Small intestine (tissue), 7 donors: ENCODE data around the gene XPA. TPM values are rescaled to one million over a fixed set of nuclear protein-coding genes. Genes with fewer than 3 reads are reported as not detected.
"Not testable (repeated sequence)": the region's sequence is repeated elsewhere in the genome, so short reads cannot be mapped to it uniquely, and the experiment has no call there.

Experiments used
- DNase-seq, 2 donors: peaks; one replicate each; pipeline versions ENCODE4 v3.0.0 to v3.0.0-alpha.2; 2013
- FAIRE-seq: peaks from 2 replicates; lab custom pipeline; 2012; peaks lifted over from hg19 to GRCh38; lab: Jason Lieb, UNC
- H3K27ac ChIP-seq, 3 donors: one replicate each; pipeline ENCODE4 v1.5.1; 2013; ENCODE audit warnings: low read length in 2 of 3, mild to moderate bottlenecking in 2 of 3, control low read depth in 1 of 3, inconsistent platforms in 1 of 3, low read depth in 1 of 3, moderate library complexity in 1 of 3
- H3K27me3 ChIP-seq, 3 donors: one replicate each; pipeline ENCODE4 v1.6.1; 2013; ENCODE audit warnings: low read length in 3 of 3, inconsistent platforms in 1 of 3; ENCODE audit not compliant: control insufficient read depth in 3 of 3, insufficient read depth in 3 of 3
- H3K36me3 ChIP-seq, 3 donors: one replicate each; pipeline ENCODE4 v1.6.1; 2013; ENCODE audit warnings: low read length in 3 of 3, inconsistent platforms in 1 of 3, low read depth in 1 of 3, mild to moderate bottlenecking in 1 of 3, moderate library complexity in 1 of 3; ENCODE audit not compliant: control insufficient read depth in 3 of 3, insufficient read depth in 2 of 3
- H3K4me1 ChIP-seq, 3 donors: one replicate each; pipeline ENCODE4 v1.6.1; 2013; ENCODE audit warnings: low read length in 2 of 3, inconsistent platforms in 1 of 3, low read depth in 1 of 3, mild to moderate bottlenecking in 1 of 3, moderate library complexity in 1 of 3; ENCODE audit not compliant: control insufficient read depth in 3 of 3, insufficient read depth in 2 of 3
- H3K4me3 ChIP-seq, 3 donors: one replicate each; pipeline ENCODE4 v1.5.1; 2013; ENCODE audit warnings: low read length in 3 of 3, control low read depth in 1 of 3, inconsistent platforms in 1 of 3, low read depth in 1 of 3, mild to moderate bottlenecking in 1 of 3, moderate library complexity in 1 of 3
- H3K9me3 ChIP-seq, 2 donors: one replicate each; pipeline ENCODE4 v1.6.1; 2013; ENCODE audit warnings: low read depth in 1 of 2, low read length in 1 of 2; ENCODE audit not compliant: control insufficient read depth in 2 of 2, insufficient read depth in 1 of 2
- WGBS, 3 donors: extraction: QIAGEN DNeasy Blood & Tissue Kit; methylation state at CpG; one replicate each; pipeline ENCODE4 v1.1.7; 2013; 5-methylcytosine and 5-hydroxymethylcytosine counted together
- polyA plus RNA-seq, 4 donors: library from polyadenylated mRNA; stranded (reverse) in 3 of 4; unstranded in 1 of 4; fragments of 200-250 nt in 3 of 4; fragments of 120-200 nt in 1 of 4; gene quantifications; one replicate each; pipeline versions ENCODE4 v1.2.1 to v1.2.3, GENCODE V29; 2013
- donor health status: healthy with polysubstance abuse.
- donor health status: control.
- donor health status: control.
- donor health status: Bipolar disorder and iron deficiency.
- donor health status: healthy.

XPA gene
- polyA plus RNA-seq, 4 donors = 15.4 to 24.4 (median 20.4) TPM

DNA sequence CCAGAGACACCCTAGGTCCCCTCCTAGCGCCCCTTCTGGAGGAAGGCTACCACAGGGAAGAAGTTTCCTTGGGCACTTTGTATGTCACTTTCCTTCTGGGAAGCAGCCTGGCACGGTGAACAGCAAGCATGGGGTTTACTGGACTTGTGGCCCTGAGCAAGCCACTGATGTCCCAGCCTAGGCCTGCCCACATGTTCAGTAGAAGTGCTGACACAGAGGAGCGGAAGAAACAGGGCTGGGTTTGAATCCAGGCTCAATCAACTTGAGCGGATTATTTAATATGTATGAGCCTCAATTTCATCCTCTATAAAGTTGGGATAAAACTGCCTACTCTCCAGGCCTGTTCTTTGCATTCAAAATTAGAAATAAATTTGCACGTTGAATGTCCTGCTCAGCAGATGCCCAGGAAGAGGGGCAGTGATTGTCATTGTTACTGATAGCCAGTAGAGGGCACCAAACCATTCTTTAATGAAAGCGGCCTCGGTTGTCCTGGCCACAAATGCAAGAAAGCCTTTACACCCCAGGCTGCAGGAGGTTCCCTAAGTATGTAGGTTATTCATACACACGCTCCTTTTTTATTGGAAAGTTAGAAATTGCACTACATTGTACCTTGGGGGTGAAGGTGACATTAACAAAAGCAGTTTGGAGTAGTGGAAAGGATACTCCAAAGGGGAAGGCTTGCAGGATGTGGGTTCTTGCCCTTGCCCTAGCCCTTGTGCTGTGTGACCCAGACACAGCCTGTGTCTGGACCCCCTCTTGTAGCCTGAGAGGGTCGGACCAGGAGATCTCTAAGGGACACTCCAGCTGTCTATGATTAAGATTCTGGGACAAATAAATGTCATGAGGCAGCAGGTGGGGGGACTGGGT, 13.4 kb upstream of the XPA start:
- DNase-seq (peak; percentile 74 to 81), FAIRE-seq (no peak)
- WGBS, 3 donors = 22 to 25% (median 23%) methylated on average over 9 of the region's 9 CpGs
- Histone ChIP-seq H3K27ac (no peak overlapping the region), H3K9me3 (no peaks in the 10 kb centered on the region), H3K27me3 (peaks cover 0 to 6% (median 3%) of the 10 kb centered on the region in 3 donors), H3K4me1 (peaks cover 0 to 10% (median 2%) of the 10 kb centered on the region in 3 donors), H3K36me3 (no peaks in the 10 kb centered on the region), H3K4me3 (no peak overlapping the region)

GRCh38 chr9:97706246-97706645, 9.1 kb upstream of the XPA start:
- no peak for FAIRE-seq
- no peaks in the 10 kb centered on the region for H3K36me3 ChIP-seq

DNA sequence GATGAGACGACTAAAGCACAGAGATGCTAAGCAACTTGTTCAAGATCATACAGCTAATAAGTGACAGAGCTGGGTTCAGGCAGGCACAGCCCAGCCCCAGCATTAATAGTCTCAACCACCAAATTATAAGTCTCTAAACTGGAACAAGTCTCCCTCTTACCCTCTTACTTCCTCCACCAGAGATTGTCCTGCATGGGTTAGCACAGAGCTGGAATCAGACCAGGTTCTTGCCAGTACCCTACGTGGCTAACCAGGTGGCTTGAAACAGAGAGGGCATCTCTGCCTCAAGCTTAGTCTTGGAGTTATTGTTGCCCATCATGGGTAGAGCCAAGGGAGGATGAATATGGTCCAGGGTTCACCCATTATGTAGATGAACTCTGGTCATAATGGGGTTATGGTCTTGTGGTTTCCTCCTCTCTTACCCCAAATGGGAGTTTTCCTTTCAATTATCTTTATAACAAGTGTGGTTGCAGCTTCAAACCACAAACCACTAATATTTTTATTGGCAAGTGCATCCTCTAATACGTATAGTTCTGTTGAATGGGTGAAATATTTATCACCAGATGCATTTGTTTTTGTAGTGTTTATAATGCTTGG, 8.3 kb upstream of the XPA start:
- no peak overlapping the region for H3K27ac ChIP-seq
- H3K36me3 ChIP-seq = no peaks in the 10 kb centered on the region
- no peaks in the 10 kb centered on the region for H3K9me3 ChIP-seq
- FAIRE-seq = no peak
- H3K27me3 ChIP-seq = peaks cover 0 to 6% (median 3%) of the 10 kb centered on the region in 3 donors
- H3K4me3 ChIP-seq = no peak overlapping the region
- DNase-seq = no peak
- WGBS, 3 donors = 53 to 61% (median 53%) methylated on average over 3 of the region's 3 CpGs
- peaks cover 0 to 14% (median 0%) of the 10 kb centered on the region in 3 donors for H3K4me1 ChIP-seq

More at GRCh38 chr9:97706246-97706645, 9.1 kb upstream of the XPA start:
- Histone ChIP-seq H3K4me1 (peaks cover 0 to 18% (median 0%) of the 10 kb centered on the region in 3 donors), H3K27ac (no peak overlapping the region), H3K27me3 (peaks cover 0 to 6% (median 3%) of the 10 kb centered on the region in 3 donors), H3K4me3 (no peak overlapping the region), H3K9me3 (no peaks in the 10 kb centered on the region)
- WGBS, 3 donors = 76 to 89% (median 83%) methylated on average over 2 of the region's 2 CpGs
- no peak for DNase-seq

DNA sequence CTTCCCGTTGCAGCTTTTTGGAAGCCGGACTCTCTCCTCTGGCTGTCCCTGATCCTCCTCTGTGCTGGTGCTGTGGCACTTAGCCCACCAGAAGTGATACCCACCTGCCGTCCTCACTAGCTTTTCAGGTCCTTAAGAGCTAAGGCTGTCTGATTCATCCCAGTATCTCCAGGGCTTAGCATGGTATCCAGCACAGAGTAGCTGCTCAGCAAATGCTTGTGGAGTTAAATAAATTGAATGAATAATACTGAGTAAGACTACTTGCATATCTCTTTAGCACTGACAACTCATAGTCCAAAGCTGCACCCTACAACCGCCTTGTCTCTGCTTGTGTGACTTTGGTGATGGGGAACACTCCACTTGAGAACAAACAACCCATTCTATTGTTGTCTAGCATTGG, 7.7 kb upstream of the XPA start:
- H3K4me3 ChIP-seq = no peak overlapping the region
- H3K27ac ChIP-seq = no peak overlapping the region
- no peaks in the 10 kb centered on the region for H3K36me3 ChIP-seq
- peaks cover 0 to 6% (median 3%) of the 10 kb centered on the region in 3 donors for H3K27me3 ChIP-seq
- no peaks in the 10 kb centered on the region for H3K9me3 ChIP-seq
- 87 to 92% (median 91%) methylated on average over 4 of the region's 4 CpGs for WGBS, 3 donors
- H3K4me1 ChIP-seq = peaks cover 0 to 14% (median 0%) of the 10 kb centered on the region in 3 donors
- DNase-seq = no peak
- no peak for FAIRE-seq

GRCh38 chr9:97704345-97704677, 7.2 kb upstream of the XPA start:
- WGBS, 3 donors = 78 to 92% (median 89%) methylated on average over 3 of the region's 3 CpGs
- DNase-seq = no peak
- Histone ChIP-seq H3K27ac (no peak overlapping the region), H3K4me1 (peaks cover 0 to 14% (median 0%) of the 10 kb centered on the region in 3 donors), H3K9me3 (no peaks in the 10 kb centered on the region), H3K27me3 (peaks cover 0 to 6% (median 3%) of the 10 kb centered on the region in 3 donors), H3K36me3 (no peaks in the 10 kb centered on the region), H3K4me3 (no peak overlapping the region)
- FAIRE-seq = no peak

DNA sequence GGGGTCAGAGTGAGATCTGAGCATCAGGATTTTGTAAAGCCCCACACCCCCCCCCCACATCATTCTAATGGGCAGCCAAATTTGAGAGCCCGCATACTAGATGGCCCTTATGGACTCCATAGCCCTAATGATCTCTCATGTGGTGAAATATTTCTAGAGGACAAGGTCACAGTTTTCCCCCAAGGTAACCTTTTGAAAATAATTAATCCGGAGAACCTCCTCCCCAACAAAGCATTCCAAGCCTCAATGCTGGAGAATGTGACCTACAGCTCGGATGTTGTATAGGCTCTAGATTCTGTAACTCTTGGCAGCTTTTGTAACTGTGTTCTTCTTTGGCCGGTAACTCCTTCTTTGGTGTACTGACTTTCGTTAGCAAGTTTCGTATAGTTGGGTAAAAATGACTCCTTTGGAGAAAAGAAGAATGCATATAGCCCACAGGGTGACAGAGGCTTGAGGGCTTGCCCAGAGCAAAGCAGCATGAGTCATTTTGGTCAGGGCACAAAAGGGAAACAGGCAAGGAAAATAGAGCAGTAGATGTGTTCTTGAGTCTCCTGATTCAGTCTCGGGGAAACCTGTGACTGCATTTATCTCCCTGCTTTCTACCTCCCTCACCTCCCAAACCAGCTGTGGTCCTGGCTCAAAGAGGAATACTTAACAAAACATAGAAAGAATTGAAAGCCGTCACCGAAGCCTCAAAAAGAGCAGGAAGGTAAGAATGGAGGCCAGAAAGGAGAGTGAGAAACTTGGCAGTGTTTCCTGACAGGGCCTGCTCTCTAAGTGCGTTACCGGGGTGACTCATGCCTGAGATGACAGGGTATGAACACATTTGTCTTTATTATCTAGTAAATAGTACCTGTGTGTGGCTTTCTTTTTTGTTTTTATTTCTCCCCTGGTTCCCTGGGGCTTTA, 6.6 kb upstream of the XPA start:
- H3K4me3 ChIP-seq = no peak overlapping the region
- no peaks in the 10 kb centered on the region for H3K36me3 ChIP-seq
- 62 to 76% (median 64%) methylated on average over 11 of the region's 11 CpGs for WGBS, 3 donors
- H3K27ac ChIP-seq = peak overlapping the region in 1 of 3 donors; percentile 42
- FAIRE-seq = no peak
- H3K27me3 ChIP-seq = peaks cover 0 to 4% (median 3%) of the 10 kb centered on the region in 3 donors
- H3K9me3 ChIP-seq = no peaks in the 10 kb centered on the region
- peak in 1 of 2 donors; percentile 63 for DNase-seq
- peaks cover 0 to 14% (median 0%) of the 10 kb centered on the region in 3 donors for H3K4me1 ChIP-seq

GRCh38 chr9:97699824-97700223, 2.7 kb upstream of the XPA start:
- WGBS, 3 donors = 90 to 96% (median 92%) methylated on average over 3 of the region's 3 CpGs
- not testable (repeated sequence) for DNase-seq, H3K36me3 ChIP-seq, H3K4me3 ChIP-seq, H3K27ac ChIP-seq, H3K27me3 ChIP-seq, FAIRE-seq, H3K9me3 ChIP-seq
- peaks cover 2 to 25% (median 6%) of the 10 kb centered on the region in 3 donors for H3K4me1 ChIP-seq

DNA sequence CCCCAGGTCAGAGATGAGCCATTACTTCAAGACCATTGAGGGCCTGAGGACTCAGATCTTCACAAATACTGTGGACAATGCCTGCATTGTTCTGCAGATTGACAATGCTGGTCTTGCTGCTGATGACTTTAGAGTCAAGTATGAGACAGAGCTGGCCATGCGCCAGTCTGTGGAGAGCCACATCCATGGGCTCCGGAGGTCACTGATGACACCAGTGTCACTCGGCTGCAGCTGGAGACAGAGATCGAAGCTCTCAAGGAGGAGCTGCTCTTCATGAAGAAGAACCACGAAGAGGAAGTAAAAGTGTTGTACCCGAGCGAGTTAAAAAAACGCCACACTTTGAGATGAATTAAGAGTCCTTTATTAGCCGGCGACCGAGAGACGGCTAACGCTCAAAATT, 2.1 kb upstream of the XPA start:
- H3K36me3 ChIP-seq, FAIRE-seq, H3K9me3 ChIP-seq, H3K27ac ChIP-seq, DNase-seq, H3K27me3 ChIP-seq, H3K4me3 ChIP-seq: not testable (repeated sequence)
- peaks cover 5 to 30% (median 11%) of the 10 kb centered on the region in 3 donors for H3K4me1 ChIP-seq
- WGBS, 3 donors = 70 to 88% (median 76%) methylated on average over 13 of the region's 13 CpGs
